Neural cell (in vitro differentiated cells): ENCODE results near the gene PBXIP1. TPM values are rescaled to one million over a fixed set of nuclear protein-coding genes. Genes with fewer than 3 reads are reported as not detected.

Experiments
- H2AFZ ChIP-seq: fragments of 200-600, 300-800 bp; sonication (generic), shearing (Covaris generic); 2 replicates; pipeline ENCODE4 v1.6.0; 2014; ENCODE audit warnings: low read depth, mild to moderate bottlenecking, antibody characterized with exemption, low read length, moderate library complexity
- H3F3A ChIP-seq: fragments of 200-600 bp; shearing (Covaris generic); 2 replicates; pipeline ENCODE4 v1.6.1; 2016; ENCODE audit warnings: mild to moderate bottlenecking, moderate library complexity, mixed read lengths, antibody characterized with exemption, low read length; ENCODE audit not compliant: insufficient read depth, poor library complexity, severe bottlenecking
- H3K27ac ChIP-seq: fragments of 200-600, 300-800 bp; sonication (generic), shearing (Covaris generic); 2 replicates; pipeline ENCODE4 v1.5.1; 2014; ENCODE audit warnings: mild to moderate bottlenecking, low read length, moderate library complexity
- H3K27me3 ChIP-seq: fragments of 300-800, 200-600 bp; sonication (generic), shearing (Covaris generic); 2 replicates; pipeline ENCODE4 v1.6.0; 2014; ENCODE audit warnings: mild to moderate bottlenecking, low read depth, low read length, moderate library complexity; ENCODE audit not compliant: insufficient read depth
- H3K36me3 ChIP-seq: fragments of 300-800, 200-600 bp; sonication (generic), shearing (Covaris generic); 2 replicates; pipeline ENCODE4 v1.5.1; 2014; ENCODE audit warnings: mild to moderate bottlenecking, antibody characterized with exemption, low read length, moderate library complexity; ENCODE audit not compliant: insufficient read depth
- H3K4me2 ChIP-seq: fragments of 300-800, 200-600 bp; sonication (generic), shearing (Covaris generic); 2 replicates; pipeline ENCODE4 v1.6.0; 2014; ENCODE audit warnings: mild to moderate bottlenecking, low read length
- H3K4me3 ChIP-seq: fragments of 300-800, 200-600 bp; sonication (generic), shearing (Covaris generic); 2 replicates; pipeline ENCODE4 v1.5.1; 2014; ENCODE audit warnings: mild to moderate bottlenecking, low read length, moderate library complexity
- H3K79me2 ChIP-seq: fragments of 200-600 bp; shearing (Covaris generic); replicated peaks from 2 replicates; pipeline ENCODE4 v1.6.0; 2014; ENCODE audit warnings: mild to moderate bottlenecking, low read length, moderate library complexity; ENCODE audit not compliant: insufficient read depth
- H3K9ac ChIP-seq: fragments of 300-800, 200-600 bp; sonication (generic), shearing (Covaris generic); 2 replicates; pipeline ENCODE4 v1.6.1; 2016; ENCODE audit warnings: mild to moderate bottlenecking, low read length, mixed read lengths
- H3K9me2 ChIP-seq: fragments of 200-600 bp; shearing (Covaris generic); 2 replicates; pipeline ENCODE4 v1.6.1; 2016; ENCODE audit warnings: mild to moderate bottlenecking, low read length, mixed read lengths; ENCODE audit not compliant: insufficient read depth
- H3K9me3 ChIP-seq: fragments of 200-600, 300-800 bp; sonication (generic), shearing (Covaris generic); 2 replicates; pipeline ENCODE4 v1.6.1; 2016; ENCODE audit warnings: mild to moderate bottlenecking, mixed run types, low read length, moderate library complexity, mixed read lengths
- H4K20me1 ChIP-seq: fragments of 200-600 bp; shearing (Covaris generic); 2 replicates; pipeline ENCODE4 v1.6.1; 2016; ENCODE audit warnings: mild to moderate bottlenecking, mixed run types; ENCODE audit not compliant: insufficient read depth
- CTCF ChIP-seq: fragments of 450-650 bp; IDR thresholded peaks from 2 replicates; pipeline ENCODE4 v1.5.1; 2014; ENCODE audit warnings: antibody characterized with exemption, mild to moderate bottlenecking, moderate library complexity; ENCODE audit not compliant: poor library complexity, severe bottlenecking
- EP300 ChIP-seq: fragments of 450-650 bp; conservative IDR thresholded peaks from 2 replicates; pipeline ENCODE4 v1.6.1; 2014; ENCODE audit warnings: antibody characterized with exemption, mild to moderate bottlenecking, moderate library complexity; ENCODE audit not compliant: poor library complexity, severe bottlenecking
- EZH2 ChIP-seq: fragments of 200-600, 300-800 bp; shearing (Covaris generic), sonication (generic); IDR thresholded peaks from 2 replicates; pipeline ENCODE4 v1.6.1; 2014; ENCODE audit warnings: antibody characterized with exemption, low read length, borderline replicate concordance, mild to moderate bottlenecking; ENCODE audit not compliant: insufficient read depth, poor library complexity, severe bottlenecking
- MXI1 ChIP-seq: fragments of 450-650 bp; conservative IDR thresholded peaks from 2 replicates; pipeline ENCODE4 v1.6.1; 2014; ENCODE audit warnings: antibody characterized with exemption, mild to moderate bottlenecking; ENCODE audit not compliant: poor library complexity, severe bottlenecking
- POLR2AphosphoS5 ChIP-seq: IDR thresholded peaks from 2 replicates; pipeline ENCODE4 v1.6.1; 2012
- RAD21 ChIP-seq: fragments of 450-650 bp; conservative IDR thresholded peaks from 2 replicates; pipeline ENCODE4 v1.6.1; 2014; ENCODE audit warnings: antibody characterized with exemption, mild to moderate bottlenecking, moderate library complexity
- REST ChIP-seq: IDR thresholded peaks from 2 replicates; pipeline ENCODE4 v1.6.1; 2012; ENCODE audit warnings: borderline replicate concordance
- SMC3 ChIP-seq: fragments of 450-650 bp; conservative IDR thresholded peaks from 2 replicates; pipeline ENCODE4 v1.6.1; 2014; ENCODE audit warnings: antibody characterized with exemption, mild to moderate bottlenecking, moderate library complexity; ENCODE audit not compliant: poor library complexity
- TAF1 ChIP-seq: IDR thresholded peaks from 2 replicates; pipeline ENCODE4 v1.6.1; 2012; ENCODE audit warnings: low read depth
- polyA plus RNA-seq: library from polyadenylated mRNA; depleted of rRNA; stranded (reverse); fragments of >200 nt; gene quantifications from 2 replicates; pipeline ENCODE4 v1.2.3, GENCODE V29; 2014

Gene PBXIP1
- polyA plus RNA-seq, 1 donor from 2014 or later, result 5.4 TPM

- Histone ChIP-seq H3K79me2 (peaks cover 24% of the 10 kb centered on the region), H4K20me1 (no peaks in the 10 kb centered on the region), H3K4me2 (no peak overlapping the region), H3K36me3 (no peaks in the 10 kb centered on the region), H3K4me3 (no peak overlapping the region), H3F3A (no peaks in the 10 kb centered on the region), H3K9me3 (no peaks in the 10 kb centered on the region), H2AFZ (no peak overlapping the region), H3K27ac (no peak overlapping the region), H3K9me2 (no peaks in the 10 kb centered on the region), H3K27me3 (no peaks in the 10 kb centered on the region), H3K9ac (no peak overlapping the region)
- no peak for TF ChIP-seq RAD21
- TF ChIP-seq POLR2AphosphoS5, result no peak
- no peak for TF ChIP-seq TAF1
- TF ChIP-seq EZH2, result no peak
- no peak for TF ChIP-seq SMC3
- TF ChIP-seq CTCF, result no peak
Measured at GRCh38 chr1:154963643-154964042, 7.7 kb upstream of the PBXIP1 start.

GRCh38 chr1:154962795-154963330, 7.0 kb upstream of the PBXIP1 start:
- Histone ChIP-seq H3K9ac (peak overlapping the region; percentile 98), H3K27ac (peak overlapping the region; percentile 95), H3K9me3 (no peaks in the 10 kb centered on the region), H3K79me2 (peaks cover 24% of the 10 kb centered on the region), H3K27me3 (no peaks in the 10 kb centered on the region), H3F3A (no peaks in the 10 kb centered on the region), H4K20me1 (no peaks in the 10 kb centered on the region), H3K4me3 (peak overlapping the region; percentile 98), H3K9me2 (no peaks in the 10 kb centered on the region), H3K36me3 (no peaks in the 10 kb centered on the region), H3K4me2 (peak overlapping the region; percentile 80), H2AFZ (peak overlapping the region; percentile 93)
- no peak for TF ChIP-seq TAF1
- TF ChIP-seq EP300, result no peak
- TF ChIP-seq REST, result no peak
- no peak for TF ChIP-seq EZH2
- TF ChIP-seq RAD21, result no peak
- no peak for TF ChIP-seq CTCF
- no peak for TF ChIP-seq MXI1
- no peak for TF ChIP-seq SMC3
- TF ChIP-seq POLR2AphosphoS5, result no peak
